A549 (cell line): Measurements from ENCODE around the gene HLX. TPM values are rescaled to one million over a fixed set of nuclear protein-coding genes. Genes with fewer than 3 reads are reported as not detected.

ENCODE experiments used
- ATAC-seq, 2 experiments: fragments of 200-7000 bp in 1 of 2; fragments of >200 bp in 1 of 2; cut with Nextera tagmentation in 1 of 2; cut with Tn5 transposase in 1 of 2; 3 replicates each; pipeline versions ENCODE4 v1.8.0 to v1.9.1; 2018 to 2020; ENCODE audit warnings: mild to moderate bottlenecking in 1 of 2, moderate library complexity in 1 of 2
- CTCF ChIA-PET: fragments of 300-600 bp; sonication (Branson Sonifier 250); formaldehyde crosslinking; extraction: SDS; loops from one replicate; lab custom pipeline; 2021; ENCODE audit warnings: antibody characterized with exemption, inconsistent platforms; lab: Yijun Ruan, JAX
- POLR2A ChIA-PET: fragments of 350-600 bp; formaldehyde crosslinking; extraction: SDS; loops from one replicate; lab custom pipeline; 2021; ENCODE audit warnings: antibody characterized with exemption, inconsistent platforms; lab: Yijun Ruan, JAX
- DNase-seq, 2 experiments: peaks; one replicate each; pipeline versions ENCODE4 v3.0.0 to v3.0.0-alpha.2; 2011 to 2016; ENCODE audit warnings: low read depth in 1 of 2, low spot score in 1 of 2
- FAIRE-seq: peaks from 2 replicates; lab custom pipeline; 2011; peaks lifted over from hg19 to GRCh38; lab: Jason Lieb, UNC
- H3K27ac ChIP-seq, 2 experiments: fragments of >200 bp; sonication (Bioruptor Twin); formaldehyde crosslinking; 3 replicates each; pipeline ENCODE4 v1.5.1; 2016 to 2017
- H3K4me1 ChIP-seq: fragments of >200 bp; sonication (Bioruptor Twin); formaldehyde crosslinking; 3 replicates; pipeline ENCODE4 v1.6.1; 2016
- H3K4me2 ChIP-seq: fragments of >200 bp; sonication (Bioruptor Twin); formaldehyde crosslinking; 3 replicates; pipeline ENCODE4 v1.6.1; 2016
- H3K4me3 ChIP-seq: fragments of >200 bp; sonication (Bioruptor Twin); formaldehyde crosslinking; 3 replicates; pipeline ENCODE4 v1.5.1; 2016
- H3K9me3 ChIP-seq: fragments of >200 bp; sonication (Bioruptor Twin); formaldehyde crosslinking; 3 replicates; pipeline ENCODE4 v1.6.1; 2016
- ATOH8 ChIP-seq: fragments of 250-450 bp; sonication (Bioruptor Pico); IDR thresholded peaks from 2 replicates; pipeline ENCODE4 v1.5.0; 2020; ENCODE audit warnings: low read depth, mild to moderate bottlenecking, moderate library complexity
- BCL3 ChIP-seq: fragments of >200 bp; sonication (Bioruptor Twin); formaldehyde crosslinking; IDR thresholded peaks from 3 replicates; pipeline ENCODE4 v1.6.1; 2016
- BHLHE40 ChIP-seq: IDR thresholded peaks from 2 replicates; pipeline ENCODE4 v1.6.1; 2012; ENCODE audit warnings: low read depth, low read length, inconsistent platforms
- CBX2 ChIP-seq: fragments of 200-600 bp; sonication (generic); IDR thresholded peaks from 2 replicates; pipeline ENCODE4 v1.6.1; 2016; ENCODE audit warnings: low read depth, mild to moderate bottlenecking, borderline replicate concordance
- CTCF ChIP-seq: fragments of >200 bp; sonication (Bioruptor Twin); formaldehyde crosslinking; IDR thresholded peaks from 3 replicates; pipeline ENCODE4 v1.5.1; 2016
- EHMT2 ChIP-seq: fragments of 200-600 bp; sonication (generic); IDR thresholded peaks from 2 replicates; pipeline ENCODE4 v1.6.1; 2016; ENCODE audit warnings: antibody characterized with exemption, low read depth, mild to moderate bottlenecking, moderate library complexity
- HEYL ChIP-seq: fragments of 250-450 bp; sonication (Bioruptor Pico); IDR thresholded peaks from 2 replicates; pipeline ENCODE4 v1.8.0; 2021; ENCODE audit warnings: mild to moderate bottlenecking, moderate library complexity
- HOXA7 ChIP-seq: fragments of 250-450 bp; sonication (Bioruptor Pico); IDR thresholded peaks from 2 replicates; pipeline ENCODE4 v1.5.0; 2020; ENCODE audit warnings: mild to moderate bottlenecking, moderate library complexity
- KDM1A ChIP-seq: fragments of 200-600 bp; sonication (generic); IDR thresholded peaks from 2 replicates; pipeline ENCODE4 v1.6.1; 2016; ENCODE audit warnings: low read depth, mild to moderate bottlenecking
- MAX ChIP-seq: IDR thresholded peaks from 2 replicates; pipeline ENCODE4 v1.6.1; 2012
- MAZ ChIP-seq: fragments of 150-350 bp; IDR thresholded peaks from 2 replicates; pipeline ENCODE4 v1.6.1; 2014; ENCODE audit warnings: antibody characterized with exemption, low read depth, low read length, borderline replicate concordance
- MYC ChIP-seq: IDR thresholded peaks from 2 replicates; pipeline ENCODE4 v1.6.1; 2012; ENCODE audit warnings: mild to moderate bottlenecking, inconsistent platforms, low read length, improper control_type of control experiment, borderline replicate concordance
- NPAS2 ChIP-seq: fragments of 250-450 bp; sonication (Bioruptor Pico); IDR thresholded peaks from 2 replicates; pipeline ENCODE4 v1.8.0; 2022; ENCODE audit warnings: mild to moderate bottlenecking, moderate library complexity, borderline replicate concordance
- RAD21 ChIP-seq, 2 experiments: fragments of >200 bp in 1 of 2; sonication (Bioruptor Twin) in 1 of 2; formaldehyde crosslinking in 1 of 2; IDR thresholded peaks in 1 of 2; conservative IDR thresholded peaks in 1 of 2; 2 replicates in 1 of 2; 3 replicates in 1 of 2; pipeline ENCODE4 v1.6.1; 2012 to 2018; ENCODE audit warnings: inconsistent platforms in 1 of 2
- RCOR1 ChIP-seq: fragments of 150-350 bp; IDR thresholded peaks from 2 replicates; pipeline ENCODE4 v1.6.1; 2014; ENCODE audit warnings: antibody characterized with exemption, low read length, low read depth
- REST ChIP-seq: fragments of 200-600 bp; sonication (generic); IDR thresholded peaks from 2 replicates; pipeline ENCODE4 v1.6.1; 2016; ENCODE audit warnings: antibody characterized with exemption, mild to moderate bottlenecking, moderate library complexity
- RFX5 ChIP-seq: fragments of 450-650 bp; IDR thresholded peaks from 2 replicates; pipeline ENCODE4 v1.7.1; 2014; ENCODE audit warnings: antibody characterized with exemption, mild to moderate bottlenecking, moderate library complexity
- RNF2 ChIP-seq: fragments of 200-600 bp; sonication (generic); IDR thresholded peaks from 2 replicates; pipeline ENCODE4 v1.6.1; 2016; ENCODE audit warnings: low read depth, mild to moderate bottlenecking, antibody characterized with exemption, moderate library complexity, borderline replicate concordance
- SREBF2 ChIP-seq: fragments of 450-650 bp; IDR thresholded peaks from 2 replicates; pipeline ENCODE4 v1.6.1; 2014; ENCODE audit warnings: mild to moderate bottlenecking, moderate library complexity
- USF2 ChIP-seq: fragments of 450-650 bp; IDR thresholded peaks from 2 replicates; pipeline ENCODE4 v1.6.1; 2014; ENCODE audit warnings: antibody characterized with exemption
- WGBS: methylation state at CpG from one replicate; pipeline ENCODE4 v1.1.6; 2017; ENCODE audit errors: missing lambda C conversion rate; 5-methylcytosine and 5-hydroxymethylcytosine counted together
- polyA plus RNA-seq, 4 experiments: library from polyadenylated mRNA; depleted of rRNA in 3 of 4; stranded (reverse); fragments of >200 nt; fragmentation: RNase III in 1 of 4; extraction: RNeasy Plus Mini Kit Qiagen cat#74134 plus additional on column Dnase treatment in 1 of 4; gene quantifications; 2 replicates in 3 of 4; 3 replicates in 1 of 4; pipeline ENCODE4 v1.2.3, GENCODE V29; 2011 to 2017

HLX gene
- polyA plus RNA-seq, 2 of the 4 experiments (the other 2 are of a cell fraction) = 0.70 to 5.6 TPM

- no peak overlapping the region for H3K4me2 ChIP-seq
- no peak for FAIRE-seq
- WGBS = 83% methylated on average over 19 of the region's 19 CpGs
- no peak overlapping the region for H3K4me3 ChIP-seq
- CTCF ChIA-PET = interaction anchor here (1.0 to 1.6 kb wide), 5 partner anchors 10 to 1570 kb away, joined by 3 to 4 read pairs (median 3); no protein-coding TSS in a partner anchor
- H3K27ac ChIP-seq = no peak overlapping the region
- no peaks in the 10 kb centered on the region for H3K9me3 ChIP-seq
- ATAC-seq = no peak
- no peak for DNase-seq
- TF ChIP-seq MAX (no peak), RNF2 (no peak), HEYL (no peak), MYC (no peak), MAZ (no peak), RFX5 (no peak), KDM1A (no peak), USF2 (no peak), RCOR1 (no peak), EHMT2 (no peak), SREBF2 (no peak), CTCF (no peak), HOXA7 (no peak), BCL3 (no peak), RAD21 (conservative IDR thresholded peaks at IDR 0.05 in 1 of 2, IDR thresholded peaks at IDR 0.05 in 1 of 2) (no peak), ATOH8 (CRISPR knock-in tag) (no peak), NPAS2 (CRISPR knock-in tag) (no peak), CBX2 (no peak), REST (no peak), BHLHE40 (no peak)
- POLR2A ChIA-PET = no interaction called here
- peaks cover 18% of the 10 kb centered on the region for H3K4me1 ChIP-seq
These were observed 6.0 kb downstream of the HLX start for GRCh38 chr1:220884981-220885918.
